NK-92 (cell line): Measurements from ENCODE around the gene LRP5.

Experiments
- DNase-seq: peaks from one replicate; lab custom pipeline; 2025; ENCODE audit not compliant: unreplicated experiment; lab: John Stamatoyannopoulos, UW

LRP5 gene

DNA sequence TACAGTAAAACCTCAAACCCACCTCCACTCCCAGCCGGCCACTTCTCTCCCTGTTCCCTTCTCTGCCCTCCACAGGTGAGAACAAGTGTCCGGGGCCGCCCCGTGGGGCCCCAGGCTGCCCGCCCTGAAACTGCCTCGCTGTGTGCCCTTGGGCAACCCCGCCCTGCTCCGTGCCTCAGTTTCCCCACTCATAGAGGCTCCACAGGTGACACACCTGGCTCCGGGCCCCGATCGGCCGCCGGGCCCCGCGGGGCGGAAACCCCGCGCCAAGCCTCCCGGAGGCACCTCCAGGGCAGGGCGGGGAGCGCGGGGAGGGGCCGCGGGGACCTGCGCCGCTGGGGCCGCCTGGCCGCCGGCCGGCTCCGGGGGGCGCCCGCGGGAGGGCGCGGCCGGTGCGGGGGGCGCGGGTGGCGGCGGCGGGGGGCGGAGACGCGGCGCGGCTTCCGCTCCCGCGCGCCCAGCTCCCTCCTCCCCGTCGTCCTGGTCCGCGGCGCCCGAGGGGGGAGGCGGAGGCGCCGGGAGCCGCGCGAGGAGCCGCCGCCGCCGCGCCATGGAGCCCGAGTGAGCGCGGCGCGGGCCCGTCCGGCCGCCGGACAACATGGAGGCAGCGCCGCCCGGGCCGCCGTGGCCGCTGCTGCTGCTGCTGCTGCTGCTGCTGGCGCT, at the start of gene LRP5:
LRP5 (plus strand) TSS at position 475 of the 663 bp plus-strand sequence; CDS start at position 599, 124 bp downstream.
- DNase-seq: no peak

- DNase-seq: no peak
Measured at GRCh38 chr11:68263444-68264035, 48.9 kb upstream of the LRP5 start.

DNA sequence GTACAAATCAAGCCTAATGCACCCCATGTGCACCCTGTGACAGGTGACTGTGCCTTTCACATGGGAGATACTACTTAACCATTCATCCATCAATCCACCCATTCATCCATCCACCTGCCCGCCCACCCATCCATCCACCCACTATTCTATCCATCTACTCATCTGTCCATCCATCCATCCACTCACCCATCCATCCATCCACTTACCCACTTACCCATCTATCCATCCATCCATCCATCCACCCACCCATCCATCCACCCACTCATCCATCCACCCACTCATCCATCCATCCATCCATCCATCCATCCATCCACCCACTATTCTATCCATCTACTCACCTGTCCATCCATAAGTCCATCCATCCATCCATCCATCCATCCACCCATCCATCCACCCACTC, 48.1 kb upstream of the LRP5 start:
- no peak for DNase-seq

DNA sequence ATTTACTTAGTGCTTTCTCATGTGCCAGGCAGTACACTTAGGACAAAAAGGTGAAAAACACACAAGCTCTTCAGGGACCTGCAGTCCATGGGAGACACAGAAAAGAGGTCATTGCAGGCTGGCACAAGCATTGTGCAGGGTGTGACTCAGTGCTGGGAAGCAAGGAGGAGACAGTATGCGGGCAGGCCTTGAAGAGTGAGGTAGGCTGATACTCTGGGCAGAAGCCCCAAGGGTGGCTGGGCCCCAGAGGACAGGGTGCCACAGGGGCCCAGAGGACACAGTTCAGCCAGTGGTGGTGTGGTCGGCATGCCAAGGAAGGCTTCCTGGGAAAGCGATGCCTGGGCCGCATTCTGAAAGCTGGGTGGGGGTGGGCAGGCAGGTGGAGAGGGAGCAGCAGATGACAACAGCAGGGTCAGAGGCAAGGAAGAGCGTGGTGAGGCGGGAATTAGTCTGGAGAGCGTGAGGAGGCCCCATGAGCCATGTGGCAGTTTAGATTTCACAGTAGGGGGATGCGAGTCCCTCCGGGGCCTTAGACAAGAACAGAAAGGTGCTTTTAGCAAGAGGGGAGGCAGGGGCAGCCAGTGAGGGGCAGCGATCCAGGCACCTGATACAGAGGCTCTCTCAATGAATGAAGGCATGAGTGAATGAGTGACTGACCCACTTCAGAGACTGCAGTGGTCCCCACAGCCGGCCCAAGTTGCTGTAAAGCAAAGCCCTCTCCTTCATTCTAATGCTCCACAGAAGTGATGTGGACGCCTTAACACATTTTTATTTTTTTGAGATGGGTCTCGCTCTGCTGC, 47.5 kb upstream of the LRP5 start:
- DNase-seq: no peak

DNA sequence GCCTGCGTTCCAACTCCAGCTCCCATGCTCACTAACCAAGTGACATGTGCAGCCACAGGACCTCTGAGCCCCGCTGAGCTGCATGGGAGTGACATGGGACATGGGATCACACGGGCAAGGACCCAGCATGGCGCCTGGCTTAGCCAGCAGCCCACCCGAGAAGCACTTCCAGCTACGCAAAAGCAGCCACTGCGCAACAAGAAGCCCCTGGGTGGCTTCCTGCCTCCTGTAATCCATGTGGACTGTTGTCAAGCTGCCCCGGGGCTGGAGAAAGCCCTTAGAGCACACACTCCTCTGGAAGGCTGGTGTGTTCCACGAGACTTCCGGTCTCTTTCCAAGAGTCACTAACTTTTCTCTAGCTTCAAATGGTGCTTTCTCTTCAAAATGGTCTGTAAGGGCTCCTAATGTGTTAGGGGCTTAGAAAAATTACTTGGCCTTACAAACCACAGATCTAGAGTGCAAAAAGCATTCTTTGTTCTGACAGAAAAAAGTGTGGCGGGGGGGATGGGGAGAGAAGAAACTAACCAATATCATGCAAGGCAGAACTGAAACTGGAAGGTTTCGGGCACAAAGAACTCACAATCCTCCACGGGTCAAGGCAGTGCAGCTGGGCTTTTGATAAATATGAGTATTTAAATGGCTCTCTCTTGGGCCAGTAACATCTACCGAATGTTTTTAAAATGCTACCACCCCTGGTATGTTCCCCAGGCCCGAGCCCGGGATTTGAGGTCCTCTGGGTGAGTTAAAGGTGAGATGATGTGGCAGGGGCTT, 46.1 kb upstream of the LRP5 start:
- no peak for DNase-seq

GRCh38 chr11:68266936-68267880, 45.2 kb upstream of the LRP5 start:
- DNase-seq: no peak

GRCh38 chr11:68267881-68268240, 44.5 kb upstream of the LRP5 start:
- no peak for DNase-seq

DNA sequence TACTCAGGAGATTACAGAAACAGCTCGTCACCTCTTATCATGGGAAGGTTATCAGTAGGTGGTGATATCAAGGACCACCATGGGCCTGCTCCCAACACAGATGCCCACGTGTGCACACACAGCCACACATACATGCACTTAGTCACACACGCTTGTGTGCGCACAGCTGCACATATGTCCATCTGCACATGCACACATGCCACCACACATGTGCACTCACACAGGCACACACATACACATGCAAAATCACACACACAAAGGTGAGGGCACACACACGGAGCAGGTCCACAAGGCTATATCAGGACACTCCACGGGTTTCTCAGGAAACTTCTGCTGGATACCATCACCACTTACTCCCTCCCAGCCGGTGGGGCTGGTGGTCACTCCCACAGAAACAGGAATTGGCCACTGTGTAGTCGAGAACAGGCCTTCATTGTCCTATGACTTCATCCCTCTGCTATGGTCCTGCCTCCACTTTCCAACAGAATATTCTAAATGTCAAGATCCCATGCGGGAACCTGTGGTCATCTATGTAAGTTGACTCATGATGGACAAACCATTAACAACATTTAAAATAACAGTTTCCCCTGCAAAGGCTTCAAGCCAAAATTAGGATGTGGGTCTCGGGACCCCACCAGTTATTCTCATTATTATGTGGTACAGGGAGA, 42.8 kb upstream of the LRP5 start:
- no peak for DNase-seq

- no peak for DNase-seq
Measured at GRCh38 chr11:68270196-68271022, 42.0 kb upstream of the LRP5 start.

DNA sequence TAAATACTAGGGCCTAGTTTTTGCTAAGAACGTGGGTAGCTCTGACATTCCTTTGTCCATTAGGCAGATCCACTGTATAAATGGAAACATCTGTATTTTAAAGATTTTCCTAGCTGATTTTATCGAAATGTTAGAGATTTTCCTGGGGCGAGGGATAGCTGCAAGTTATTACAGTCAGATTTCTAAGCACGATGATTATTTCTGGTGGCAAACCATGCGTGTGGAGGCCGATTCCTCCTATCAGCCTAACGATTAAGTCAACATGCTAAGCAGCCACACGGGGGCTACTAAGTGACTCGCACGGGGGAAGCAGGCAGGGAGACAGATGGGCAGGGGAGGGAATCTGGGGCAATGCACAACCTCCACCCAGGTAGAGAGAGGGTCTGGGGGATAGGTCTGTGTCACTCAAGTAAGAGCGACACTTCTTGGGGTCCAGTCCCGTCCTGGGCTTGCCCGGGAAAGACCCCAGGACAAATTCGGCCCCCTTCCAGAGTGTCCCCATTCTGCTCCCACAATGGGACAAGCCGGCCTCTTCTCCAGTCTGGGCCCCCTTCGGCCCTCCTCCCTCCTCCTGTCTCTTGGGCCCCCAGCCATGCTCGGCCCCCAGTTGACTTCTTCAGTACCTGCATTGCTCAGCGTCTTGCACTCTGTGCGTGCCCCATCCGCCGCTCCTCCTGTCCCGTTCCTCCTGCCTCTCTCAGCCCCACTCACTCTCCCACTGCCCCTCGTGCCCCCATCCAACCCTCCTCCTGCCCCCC, 41.2 kb upstream of the LRP5 start:
- no peak for DNase-seq

DNA sequence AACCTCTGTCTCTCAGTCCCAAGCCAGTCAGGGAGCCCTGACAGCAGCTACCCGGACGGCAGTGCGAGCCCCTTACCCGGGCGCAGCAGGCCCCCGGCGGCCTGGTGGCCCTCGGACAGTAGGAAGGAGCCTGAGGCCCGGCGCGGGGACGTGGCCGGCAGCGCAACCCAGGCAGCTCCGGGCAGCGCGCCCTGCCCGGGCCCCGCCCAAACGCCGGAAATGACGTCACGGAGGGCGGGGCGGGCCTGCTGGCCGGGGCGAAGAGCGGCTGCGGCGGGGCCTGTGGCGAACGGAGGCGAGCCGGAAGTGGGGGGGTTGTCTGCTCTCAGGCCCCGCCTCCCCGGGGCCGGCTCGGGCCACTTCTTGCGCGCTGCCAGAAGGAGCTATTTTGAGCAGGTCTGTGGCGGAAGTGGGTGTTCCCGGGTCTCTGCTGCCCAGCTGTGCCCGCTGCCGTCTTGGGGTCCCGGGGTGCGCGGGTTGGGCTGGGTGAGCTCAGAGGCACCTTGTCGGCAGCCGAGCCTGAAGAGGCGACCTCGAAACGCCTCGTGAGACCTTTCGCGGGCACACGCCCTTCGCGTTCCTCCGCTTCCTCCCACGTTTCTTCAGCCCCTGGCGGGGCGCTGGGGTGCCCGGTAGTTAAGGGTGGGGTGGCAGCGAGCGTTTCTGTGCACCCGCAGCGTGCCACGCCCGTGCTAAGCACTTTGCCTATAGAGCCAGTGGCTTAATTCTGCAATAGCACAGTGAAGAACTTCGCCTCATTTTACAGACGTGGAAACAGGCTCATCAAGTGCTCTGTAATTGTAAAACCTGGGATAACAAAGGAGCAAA, 40.4 kb upstream of the LRP5 start, which contains the start of gene C11orf24:
C11orf24 (minus strand) TSS at position 193 of the 828 bp plus-strand sequence. CDS start 8,206 bp downstream, outside the sequence.
- DNase-seq: peak; percentile 32

DNA sequence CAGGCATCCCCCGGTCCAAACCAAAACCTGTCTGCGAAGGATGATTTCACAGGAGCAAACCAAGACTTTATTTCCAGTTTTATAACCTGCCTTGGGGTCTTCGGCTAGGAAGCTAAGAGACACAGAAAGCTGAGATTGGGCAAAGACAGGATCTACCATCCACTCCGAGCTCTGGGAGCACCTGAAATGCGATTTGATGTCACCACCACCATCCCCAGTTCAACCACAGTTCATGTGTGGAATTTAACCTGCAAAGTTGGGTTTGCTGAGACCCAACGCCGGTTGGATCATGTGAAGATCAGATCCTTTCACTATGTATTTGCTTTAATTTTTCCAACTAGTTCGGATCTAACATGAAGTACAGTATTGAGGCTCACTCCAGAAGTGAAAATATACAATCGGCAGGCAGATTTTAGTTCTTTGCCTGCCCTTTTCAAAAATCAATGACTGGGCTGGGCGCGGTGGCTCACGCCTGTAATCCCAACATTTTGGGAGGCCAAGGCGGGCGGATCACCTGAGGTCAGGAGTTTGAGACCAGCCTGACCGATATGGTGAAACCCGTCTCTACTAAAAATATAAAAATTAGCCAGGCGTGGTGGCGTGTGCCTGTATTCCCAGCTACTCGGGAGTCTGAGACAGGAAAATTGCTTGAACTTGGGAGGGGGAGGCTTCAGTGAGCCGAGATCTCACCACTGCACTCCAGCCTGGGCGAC, 39.2 kb upstream of the LRP5 start:
- DNase-seq: no peak

GRCh38 chr11:68274306-68274705, 38.1 kb upstream of the LRP5 start:
- no peak for DNase-seq

DNA sequence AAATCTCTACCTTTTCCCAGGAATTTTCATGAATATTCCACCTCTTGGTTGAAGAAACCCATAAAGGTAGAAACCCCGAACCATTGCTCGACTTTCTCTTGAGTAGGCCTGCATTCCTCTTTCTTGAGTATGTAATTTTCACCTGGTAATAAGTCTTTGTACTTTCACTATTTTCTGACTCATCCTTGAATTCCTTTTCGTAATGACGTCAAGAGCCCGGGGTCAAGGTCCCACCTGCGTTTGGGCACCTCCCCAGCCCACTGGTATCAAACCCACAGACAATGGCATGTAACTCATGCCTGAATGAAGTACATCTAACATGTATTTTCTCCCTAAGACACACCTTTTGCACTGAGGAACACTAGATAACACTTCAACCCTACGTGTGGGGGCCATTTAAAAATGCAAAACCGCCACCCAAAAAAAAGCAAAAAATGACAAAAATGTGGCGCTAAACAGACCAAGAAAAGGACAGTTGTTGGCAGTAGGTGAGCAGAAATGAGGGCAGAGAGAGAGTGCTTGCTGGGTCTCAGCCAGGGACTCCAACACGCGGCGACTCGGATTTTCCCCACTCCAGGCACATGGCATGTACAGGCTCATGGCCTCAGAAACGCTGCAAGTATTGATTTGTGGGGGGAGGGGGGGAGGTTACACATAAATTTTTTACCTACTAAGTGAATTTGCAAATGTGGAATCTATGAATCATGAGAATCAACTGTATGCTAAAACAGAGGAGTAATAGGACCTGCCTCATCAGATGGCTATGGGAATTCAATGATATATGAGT, 36.5 kb upstream of the LRP5 start:
- no peak for DNase-seq

- DNase-seq: no peak
Measured at GRCh38 chr11:68276861-68277260, 35.5 kb upstream of the LRP5 start.

GRCh38 chr11:68279676-68280075, 32.7 kb upstream of the LRP5 start:
- DNase-seq: no peak
